GM23338 (cell line): ENCODE results near the gene ZDHHC7. TPM values are rescaled to one million over a fixed set of nuclear protein-coding genes. Genes with fewer than 3 reads are reported as not detected.

Experiments
- ATAC-seq: fragments of 200-7000 bp; cut with Tn5 transposase; 3 replicates; pipeline ENCODE4 v1.9.1; 2020
- DNase-seq: peaks from one replicate; pipeline ENCODE4 v3.0.0-alpha.2; 2015; ENCODE audit warnings: low spot score
- H2AFZ ChIP-seq: fragments of 200-600 bp; sonication (generic); 2 replicates; pipeline ENCODE4 v1.8.0; 2016; ENCODE audit warnings: antibody characterized with exemption, mild to moderate bottlenecking, moderate library complexity
- H3F3A ChIP-seq: fragments of 200-600 bp; sonication (generic); replicated peaks from 2 replicates; pipeline ENCODE4 v1.8.0; 2017; ENCODE audit warnings: antibody characterized with exemption, mixed run types, low read depth
- H3K27ac ChIP-seq: fragments of 200-600 bp; sonication (generic); 2 replicates; pipeline ENCODE4 v1.6.1; 2016; ENCODE audit warnings: low read depth
- H3K27me3 ChIP-seq: fragments of 200-600 bp; sonication (generic); 2 replicates; pipeline ENCODE4 v1.8.0; 2016; ENCODE audit warnings: mild to moderate bottlenecking, mixed run types, moderate library complexity; ENCODE audit not compliant: insufficient read depth
- H3K36me3 ChIP-seq: fragments of 200-600 bp; sonication (generic); 2 replicates; pipeline ENCODE4 v1.8.0; 2016; ENCODE audit warnings: mild to moderate bottlenecking; ENCODE audit not compliant: insufficient read depth
- H3K4me1 ChIP-seq: fragments of 200-600 bp; sonication (generic); 2 replicates; pipeline ENCODE4 v1.8.0; 2016; ENCODE audit warnings: mild to moderate bottlenecking, moderate library complexity; ENCODE audit not compliant: insufficient read depth
- H3K4me2 ChIP-seq: fragments of 200-600 bp; sonication (generic); 2 replicates; pipeline ENCODE4 v1.7.1; 2017; ENCODE audit warnings: mixed run types
- H3K4me3 ChIP-seq: fragments of 200-600 bp; sonication (generic); 2 replicates; pipeline ENCODE4 v1.6.1; 2016; ENCODE audit warnings: mixed run types
- H3K79me2 ChIP-seq: fragments of 200-600 bp; sonication (generic); replicated peaks from 2 replicates; pipeline ENCODE4 v1.8.0; 2017; ENCODE audit warnings: mild to moderate bottlenecking; ENCODE audit not compliant: insufficient read depth
- H3K9me2 ChIP-seq: fragments of 200-600 bp; sonication (generic); 2 replicates; pipeline ENCODE4 v1.8.0; 2017; ENCODE audit not compliant: insufficient read depth
- H4K20me1 ChIP-seq: fragments of 200-600 bp; sonication (generic); replicated peaks from 2 replicates; pipeline ENCODE4 v1.8.0; 2017; ENCODE audit warnings: mild to moderate bottlenecking; ENCODE audit not compliant: insufficient read depth
- H3K27ac Mint-ChIP-seq: 2 replicates; pipeline ENCODE4 v1.8.0; 2020; ENCODE audit warnings: inconsistent platforms, mild to moderate bottlenecking, moderate library complexity, mixed read lengths
- H3K27me3 Mint-ChIP-seq: 3 replicates; pipeline ENCODE4 v1.8.0; 2022; ENCODE audit warnings: low read depth, mild to moderate bottlenecking, moderate library complexity, mixed read lengths, inconsistent platforms; ENCODE audit not compliant: insufficient read depth, poor library complexity
- H3K36me3 Mint-ChIP-seq: 3 replicates; pipeline ENCODE4 v1.8.0; 2021; ENCODE audit warnings: low read depth, mild to moderate bottlenecking, inconsistent platforms, moderate library complexity, mixed read lengths
- H3K4me1 Mint-ChIP-seq: 3 replicates; pipeline ENCODE4 v1.8.0; 2020; ENCODE audit warnings: mild to moderate bottlenecking, inconsistent platforms, mixed read lengths
- H3K4me3 Mint-ChIP-seq: 3 replicates; pipeline ENCODE4 v1.8.0; 2021; ENCODE audit warnings: moderate library complexity, mild to moderate bottlenecking, inconsistent platforms, mixed read lengths
- H3K9me3 Mint-ChIP-seq: 3 replicates; pipeline ENCODE4 v1.8.0; 2020; ENCODE audit warnings: moderate library complexity, mild to moderate bottlenecking, inconsistent platforms, mixed read lengths
- EZH2 ChIP-seq: fragments of 200-600 bp; sonication (generic); IDR thresholded peaks from one replicate; pipeline ENCODE4 v1.8.0; 2017; ENCODE audit warnings: antibody characterized with exemption, mild to moderate bottlenecking, low read depth; ENCODE audit not compliant: unreplicated experiment
- EZH2phosphoT487 ChIP-seq: fragments of 200-600 bp; sonication (generic); IDR thresholded peaks from one replicate; pipeline ENCODE4 v1.8.1; 2018; ENCODE audit warnings: antibody characterized with exemption; ENCODE audit not compliant: unreplicated experiment
- NANOG ChIP-seq: IDR thresholded peaks from 2 replicates; pipeline ENCODE4 v1.6.1; 2016; ENCODE audit warnings: antibody characterized with exemption, borderline replicate concordance
- POLR2AphosphoS5 ChIP-seq: IDR thresholded peaks from 2 replicates; pipeline ENCODE4 v1.6.1; 2016; ENCODE audit warnings: antibody characterized with exemption, low read depth
- STAT1 ChIP-seq: IDR thresholded peaks from one replicate; pipeline ENCODE4 v1.6.1; 2016; ENCODE audit warnings: antibody characterized with exemption; ENCODE audit not compliant: unreplicated experiment
- ZNF114 ChIP-seq: fragments of 250-450 bp; sonication (Bioruptor Pico); IDR thresholded peaks from 2 replicates; pipeline ENCODE4 v1.5.0; 2020; ENCODE audit warnings: mild to moderate bottlenecking, moderate library complexity
- ZNF331 ChIP-seq: fragments of 250-450 bp; sonication (Bioruptor Pico); IDR thresholded peaks from 2 replicates; pipeline ENCODE4 v1.5.0; 2020; ENCODE audit warnings: low read depth, mild to moderate bottlenecking, moderate library complexity
- polyA plus RNA-seq: library from polyadenylated mRNA; unstranded; fragments of >200 nt; fragmentation: Nextera tagmentation; extraction: Ambion mirVana; gene quantifications from 2 replicates; pipeline ENCODE4 v1.2.1, GENCODE V29; 2016
- total RNA-seq: library from RNA; depleted of rRNA; stranded (reverse); fragments of >200 nt; shearing (Covaris generic); gene quantifications from 2 replicates; pipeline ENCODE4 v1.2.3, GENCODE V29; 2014
- TF ChIP-seq, protein P1 (sequence below): IDR thresholded peaks from 2 replicates; pipeline ENCODE4 v1.6.1; 2016; ENCODE audit warnings: antibody characterized with exemption
- TF ChIP-seq, protein P2 (sequence below): fragments of 250-450 bp; sonication (Bioruptor Pico); IDR thresholded peaks from 2 replicates; pipeline ENCODE4 v1.5.0; 2020; ENCODE audit warnings: mild to moderate bottlenecking, moderate library complexity
- TF ChIP-seq, protein P3 (sequence below): IDR thresholded peaks from one replicate; pipeline ENCODE4 v1.6.1; 2018; ENCODE audit warnings: antibody characterized with exemption; ENCODE audit not compliant: unreplicated experiment
- TF ChIP-seq, protein P4 (sequence below), 2 experiments: fragments of 200-600 bp in 1 of 2; sonication (generic) in 1 of 2; conservative IDR thresholded peaks; 2 replicates each; pipeline versions ENCODE4 v1.5.1 to v1.6.1; 2016 to 2017; ENCODE audit warnings: antibody characterized with exemption in 2 of 2, low read depth in 2 of 2, mild to moderate bottlenecking in 2 of 2, moderate library complexity in 1 of 2

Gene ZDHHC7
- total and polyA plus RNA-seq, 2 experiments from 2014 or later, result 13.1 to 46.1 TPM

DNA sequence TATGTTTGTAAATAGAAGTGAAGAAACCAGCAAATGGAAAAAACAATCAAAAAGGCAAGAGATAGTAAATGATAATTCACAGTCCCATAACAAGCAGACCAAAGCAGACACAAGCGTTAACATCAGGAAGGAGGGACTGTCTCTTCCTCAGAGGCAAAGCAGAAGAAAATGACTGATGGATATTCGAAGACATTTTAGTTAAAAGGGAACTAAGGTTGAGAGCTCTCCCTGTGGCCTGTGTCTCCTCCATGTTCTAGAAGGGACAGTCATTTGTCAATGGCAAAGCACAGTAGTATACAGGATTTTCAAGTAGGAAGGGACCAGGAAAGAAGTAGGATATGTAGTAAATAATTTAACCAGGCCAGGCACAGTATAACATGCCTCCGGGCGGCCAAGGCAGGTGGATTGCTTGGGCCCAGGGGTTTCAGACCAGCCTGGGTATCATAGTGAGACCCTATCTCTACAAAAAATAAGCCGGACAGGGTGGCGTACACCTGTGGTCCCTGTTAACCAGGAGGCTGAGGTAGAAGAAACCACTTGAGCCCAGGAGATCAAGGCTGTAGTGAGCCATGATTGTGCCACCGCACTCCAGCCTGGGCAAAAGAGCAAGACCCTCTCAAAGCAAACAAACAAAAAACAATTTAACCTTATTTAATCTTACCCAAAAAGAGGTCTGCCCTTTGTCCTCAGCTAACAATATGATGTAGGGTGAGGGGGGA lies 3.7 kb downstream of the ZDHHC7 start:
- TF ChIP-seq POLR2AphosphoS5, result no peak
- no peak for TF ChIP-seq EZH2
- TF ChIP-seq, protein P1, sequence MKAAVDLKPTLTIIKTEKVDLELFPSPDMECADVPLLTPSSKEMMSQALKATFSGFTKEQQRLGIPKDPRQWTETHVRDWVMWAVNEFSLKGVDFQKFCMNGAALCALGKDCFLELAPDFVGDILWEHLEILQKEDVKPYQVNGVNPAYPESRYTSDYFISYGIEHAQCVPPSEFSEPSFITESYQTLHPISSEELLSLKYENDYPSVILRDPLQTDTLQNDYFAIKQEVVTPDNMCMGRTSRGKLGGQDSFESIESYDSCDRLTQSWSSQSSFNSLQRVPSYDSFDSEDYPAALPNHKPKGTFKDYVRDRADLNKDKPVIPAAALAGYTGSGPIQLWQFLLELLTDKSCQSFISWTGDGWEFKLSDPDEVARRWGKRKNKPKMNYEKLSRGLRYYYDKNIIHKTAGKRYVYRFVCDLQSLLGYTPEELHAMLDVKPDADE, result no peak
- no peak for TF ChIP-seq NANOG
- TF ChIP-seq, protein P2, sequence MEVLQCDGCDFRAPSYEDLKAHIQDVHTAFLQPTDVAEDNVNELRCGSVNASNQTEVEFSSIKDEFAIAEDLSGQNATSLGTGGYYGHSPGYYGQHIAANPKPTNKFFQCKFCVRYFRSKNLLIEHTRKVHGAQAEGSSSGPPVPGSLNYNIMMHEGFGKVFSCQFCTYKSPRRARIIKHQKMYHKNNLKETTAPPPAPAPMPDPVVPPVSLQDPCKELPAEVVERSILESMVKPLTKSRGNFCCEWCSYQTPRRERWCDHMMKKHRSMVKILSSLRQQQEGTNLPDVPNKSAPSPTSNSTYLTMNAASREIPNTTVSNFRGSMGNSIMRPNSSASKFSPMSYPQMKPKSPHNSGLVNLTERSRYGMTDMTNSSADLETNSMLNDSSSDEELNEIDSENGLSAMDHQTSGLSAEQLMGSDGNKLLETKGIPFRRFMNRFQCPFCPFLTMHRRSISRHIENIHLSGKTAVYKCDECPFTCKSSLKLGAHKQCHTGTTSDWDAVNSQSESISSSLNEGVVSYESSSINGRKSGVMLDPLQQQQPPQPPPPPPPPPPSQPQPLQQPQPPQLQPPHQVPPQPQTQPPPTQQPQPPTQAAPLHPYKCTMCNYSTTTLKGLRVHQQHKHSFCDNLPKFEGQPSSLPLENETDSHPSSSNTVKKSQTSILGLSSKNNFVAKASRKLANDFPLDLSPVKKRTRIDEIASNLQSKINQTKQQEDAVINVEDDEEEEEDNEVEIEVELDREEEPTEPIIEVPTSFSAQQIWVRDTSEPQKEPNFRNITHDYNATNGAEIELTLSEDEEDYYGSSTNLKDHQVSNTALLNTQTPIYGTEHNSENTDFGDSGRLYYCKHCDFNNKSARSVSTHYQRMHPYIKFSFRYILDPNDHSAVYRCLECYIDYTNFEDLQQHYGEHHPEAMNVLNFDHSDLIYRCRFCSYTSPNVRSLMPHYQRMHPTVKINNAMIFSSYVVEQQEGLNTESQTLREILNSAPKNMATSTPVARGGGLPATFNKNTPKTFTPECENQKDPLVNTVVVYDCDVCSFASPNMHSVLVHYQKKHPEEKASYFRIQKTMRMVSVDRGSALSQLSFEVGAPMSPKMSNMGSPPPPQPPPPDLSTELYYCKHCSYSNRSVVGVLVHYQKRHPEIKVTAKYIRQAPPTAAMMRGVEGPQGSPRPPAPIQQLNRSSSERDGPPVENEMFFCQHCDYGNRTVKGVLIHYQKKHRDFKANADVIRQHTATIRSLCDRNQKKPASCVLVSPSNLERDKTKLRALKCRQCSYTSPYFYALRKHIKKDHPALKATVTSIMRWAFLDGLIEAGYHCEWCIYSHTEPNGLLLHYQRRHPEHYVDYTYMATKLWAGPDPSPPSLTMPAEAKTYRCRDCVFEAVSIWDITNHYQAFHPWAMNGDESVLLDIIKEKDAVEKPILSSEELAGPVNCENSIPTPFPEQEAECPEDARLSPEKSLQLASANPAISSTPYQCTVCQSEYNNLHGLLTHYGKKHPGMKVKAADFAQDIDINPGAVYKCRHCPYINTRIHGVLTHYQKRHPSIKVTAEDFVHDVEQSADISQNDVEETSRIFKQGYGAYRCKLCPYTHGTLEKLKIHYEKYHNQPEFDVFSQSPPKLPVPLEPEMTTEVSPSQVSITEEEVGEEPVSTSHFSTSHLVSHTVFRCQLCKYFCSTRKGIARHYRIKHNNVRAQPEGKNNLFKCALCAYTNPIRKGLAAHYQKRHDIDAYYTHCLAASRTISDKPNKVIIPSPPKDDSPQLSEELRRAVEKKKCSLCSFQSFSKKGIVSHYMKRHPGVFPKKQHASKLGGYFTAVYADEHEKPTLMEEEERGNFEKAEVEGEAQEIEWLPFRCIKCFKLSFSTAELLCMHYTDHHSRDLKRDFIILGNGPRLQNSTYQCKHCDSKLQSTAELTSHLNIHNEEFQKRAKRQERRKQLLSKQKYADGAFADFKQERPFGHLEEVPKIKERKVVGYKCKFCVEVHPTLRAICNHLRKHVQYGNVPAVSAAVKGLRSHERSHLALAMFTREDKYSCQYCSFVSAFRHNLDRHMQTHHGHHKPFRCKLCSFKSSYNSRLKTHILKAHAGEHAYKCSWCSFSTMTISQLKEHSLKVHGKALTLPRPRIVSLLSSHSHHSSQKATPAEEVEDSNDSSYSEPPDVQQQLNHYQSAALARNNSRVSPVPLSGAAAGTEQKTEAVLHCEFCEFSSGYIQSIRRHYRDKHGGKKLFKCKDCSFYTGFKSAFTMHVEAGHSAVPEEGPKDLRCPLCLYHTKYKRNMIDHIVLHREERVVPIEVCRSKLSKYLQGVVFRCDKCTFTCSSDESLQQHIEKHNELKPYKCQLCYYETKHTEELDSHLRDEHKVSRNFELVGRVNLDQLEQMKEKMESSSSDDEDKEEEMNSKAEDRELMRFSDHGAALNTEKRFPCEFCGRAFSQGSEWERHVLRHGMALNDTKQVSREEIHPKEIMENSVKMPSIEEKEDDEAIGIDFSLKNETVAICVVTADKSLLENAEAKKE (CRISPR knock-in tag), result no peak
- TF ChIP-seq, protein P3, sequence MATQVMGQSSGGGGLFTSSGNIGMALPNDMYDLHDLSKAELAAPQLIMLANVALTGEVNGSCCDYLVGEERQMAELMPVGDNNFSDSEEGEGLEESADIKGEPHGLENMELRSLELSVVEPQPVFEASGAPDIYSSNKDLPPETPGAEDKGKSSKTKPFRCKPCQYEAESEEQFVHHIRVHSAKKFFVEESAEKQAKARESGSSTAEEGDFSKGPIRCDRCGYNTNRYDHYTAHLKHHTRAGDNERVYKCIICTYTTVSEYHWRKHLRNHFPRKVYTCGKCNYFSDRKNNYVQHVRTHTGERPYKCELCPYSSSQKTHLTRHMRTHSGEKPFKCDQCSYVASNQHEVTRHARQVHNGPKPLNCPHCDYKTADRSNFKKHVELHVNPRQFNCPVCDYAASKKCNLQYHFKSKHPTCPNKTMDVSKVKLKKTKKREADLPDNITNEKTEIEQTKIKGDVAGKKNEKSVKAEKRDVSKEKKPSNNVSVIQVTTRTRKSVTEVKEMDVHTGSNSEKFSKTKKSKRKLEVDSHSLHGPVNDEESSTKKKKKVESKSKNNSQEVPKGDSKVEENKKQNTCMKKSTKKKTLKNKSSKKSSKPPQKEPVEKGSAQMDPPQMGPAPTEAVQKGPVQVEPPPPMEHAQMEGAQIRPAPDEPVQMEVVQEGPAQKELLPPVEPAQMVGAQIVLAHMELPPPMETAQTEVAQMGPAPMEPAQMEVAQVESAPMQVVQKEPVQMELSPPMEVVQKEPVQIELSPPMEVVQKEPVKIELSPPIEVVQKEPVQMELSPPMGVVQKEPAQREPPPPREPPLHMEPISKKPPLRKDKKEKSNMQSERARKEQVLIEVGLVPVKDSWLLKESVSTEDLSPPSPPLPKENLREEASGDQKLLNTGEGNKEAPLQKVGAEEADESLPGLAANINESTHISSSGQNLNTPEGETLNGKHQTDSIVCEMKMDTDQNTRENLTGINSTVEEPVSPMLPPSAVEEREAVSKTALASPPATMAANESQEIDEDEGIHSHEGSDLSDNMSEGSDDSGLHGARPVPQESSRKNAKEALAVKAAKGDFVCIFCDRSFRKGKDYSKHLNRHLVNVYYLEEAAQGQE, result no peak
- TF ChIP-seq, protein P4, sequence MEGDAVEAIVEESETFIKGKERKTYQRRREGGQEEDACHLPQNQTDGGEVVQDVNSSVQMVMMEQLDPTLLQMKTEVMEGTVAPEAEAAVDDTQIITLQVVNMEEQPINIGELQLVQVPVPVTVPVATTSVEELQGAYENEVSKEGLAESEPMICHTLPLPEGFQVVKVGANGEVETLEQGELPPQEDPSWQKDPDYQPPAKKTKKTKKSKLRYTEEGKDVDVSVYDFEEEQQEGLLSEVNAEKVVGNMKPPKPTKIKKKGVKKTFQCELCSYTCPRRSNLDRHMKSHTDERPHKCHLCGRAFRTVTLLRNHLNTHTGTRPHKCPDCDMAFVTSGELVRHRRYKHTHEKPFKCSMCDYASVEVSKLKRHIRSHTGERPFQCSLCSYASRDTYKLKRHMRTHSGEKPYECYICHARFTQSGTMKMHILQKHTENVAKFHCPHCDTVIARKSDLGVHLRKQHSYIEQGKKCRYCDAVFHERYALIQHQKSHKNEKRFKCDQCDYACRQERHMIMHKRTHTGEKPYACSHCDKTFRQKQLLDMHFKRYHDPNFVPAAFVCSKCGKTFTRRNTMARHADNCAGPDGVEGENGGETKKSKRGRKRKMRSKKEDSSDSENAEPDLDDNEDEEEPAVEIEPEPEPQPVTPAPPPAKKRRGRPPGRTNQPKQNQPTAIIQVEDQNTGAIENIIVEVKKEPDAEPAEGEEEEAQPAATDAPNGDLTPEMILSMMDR (conservative IDR thresholded peaks at IDR 0.05; ENCODE audit: low read depth in 2 of 2), result no peak
- TF ChIP-seq EZH2phosphoT487, result no peak
- no peak for TF ChIP-seq ZNF331 (CRISPR knock-in tag)
- no peak for TF ChIP-seq ZNF114 (CRISPR knock-in tag)
- TF ChIP-seq STAT1, result no peak
- no peak overlapping the region for H2AFZ ChIP-seq
- Mint-ChIP-seq H3K27ac (no peak overlapping the region), H3K27me3 (peaks cover 5% of the 10 kb centered on the region), H3K4me1 (peaks cover 34% of the 10 kb centered on the region), H3K9me3 (no peaks in the 10 kb centered on the region; the same call in 2 of the 3 replicates), H3K36me3 (no peaks in the 10 kb centered on the region), H3K4me3 (no peak overlapping the region)
- ATAC-seq (no peak), DNase-seq (no peak)
- peaks cover 26% of the 10 kb centered on the region for H4K20me1 ChIP-seq
- H3K4me3 ChIP-seq, result no peak overlapping the region
- H3K79me2 ChIP-seq, result peaks cover 82% of the 10 kb centered on the region
- H3K4me1 ChIP-seq, result peaks cover 7% of the 10 kb centered on the region; the same call in 1 of the 2 replicates
- H3K4me2 ChIP-seq, result no peak overlapping the region
- H3K36me3 ChIP-seq, result no peaks in the 10 kb centered on the region
- H3K9me2 ChIP-seq, result no peaks in the 10 kb centered on the region
- peaks cover 8% of the 10 kb centered on the region; the same call in 1 of the 2 replicates for H3F3A ChIP-seq
- no peak overlapping the region for H3K27ac ChIP-seq
- H3K27me3 ChIP-seq, result no peaks in the 10 kb centered on the region
